ENCODE measurements around the gene UVRAG. TPM values are rescaled to one million over a fixed set of nuclear protein-coding genes. Genes with fewer than 3 reads are reported as not detected.

UVRAG gene
- total and polyA plus RNA-seq, 2 donors, result 16.4 to 36.6 TPM

DNA sequence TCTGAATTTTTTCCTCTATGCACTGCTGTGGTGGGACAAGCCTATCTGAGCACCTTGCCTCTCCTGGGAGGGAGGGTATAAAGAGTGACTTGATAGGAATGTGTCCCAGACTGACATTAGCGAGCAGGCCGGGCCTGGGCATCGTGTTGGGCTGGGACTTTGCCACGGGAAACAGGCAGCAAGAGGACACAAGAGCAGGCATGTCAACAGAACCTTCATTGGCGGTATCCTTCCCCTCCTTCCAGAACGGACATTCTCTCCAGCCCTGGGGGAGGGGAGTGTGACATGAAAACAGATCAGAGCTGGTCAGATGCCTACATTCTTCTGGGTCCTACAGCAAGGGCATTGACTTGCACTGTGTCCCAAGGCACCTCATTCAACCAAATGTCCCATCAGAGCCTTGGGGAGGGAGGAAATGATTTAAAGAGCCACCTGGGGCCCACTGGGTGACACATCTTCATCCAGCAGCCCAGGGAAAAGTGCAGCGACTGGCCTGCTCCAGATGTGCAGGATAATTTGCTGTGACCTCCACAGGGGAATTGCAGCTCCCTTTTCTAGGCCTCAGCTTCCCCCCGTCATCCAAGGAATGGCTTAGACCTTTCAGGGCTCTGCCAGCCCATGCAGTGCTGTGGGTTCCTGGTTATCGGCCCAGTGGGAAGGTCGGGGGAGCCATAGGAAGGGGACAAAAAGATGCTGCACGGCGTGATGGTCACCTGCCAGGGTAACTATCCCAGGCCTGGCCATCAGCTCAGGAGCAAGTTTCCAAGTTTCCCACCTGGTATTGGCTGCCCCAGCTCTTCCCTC, 21.8 kb upstream of the UVRAG start:
- DNase-seq (ENCODE audit: extremely low spot score), result no peak
- no peaks in the 10 kb centered on the region for H3K36me3 ChIP-seq (ENCODE audit: insufficient read depth)
- no peaks in the 10 kb centered on the region for H3K4me1 ChIP-seq (ENCODE audit: insufficient read depth)
- 82% methylated on average over 12 of the region's 12 CpGs for WGBS
- no peak overlapping the region for H3K27ac ChIP-seq (ENCODE audit: low read depth)
- H3K4me3 ChIP-seq (ENCODE audit: low read depth, low read length), result no peak overlapping the region

DNA sequence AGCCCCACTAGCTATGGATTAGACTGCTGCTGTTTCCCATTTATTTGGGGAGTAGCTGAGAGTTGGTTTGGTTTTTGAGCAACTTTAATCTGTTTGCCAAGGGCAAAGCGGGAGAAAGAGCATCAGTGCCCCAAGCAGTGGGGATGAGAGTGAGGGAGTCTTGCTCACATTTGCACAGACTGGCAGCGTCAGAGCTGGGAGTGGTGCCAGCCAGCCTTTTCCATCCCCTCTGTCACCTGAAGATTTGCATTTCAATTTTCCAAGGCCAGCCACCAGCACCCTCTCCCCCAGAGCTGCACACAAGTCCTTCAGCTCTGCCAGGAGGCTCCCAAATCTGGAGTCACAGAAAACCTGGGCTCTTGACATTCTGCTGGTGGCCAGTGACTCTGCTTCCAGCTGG, 21.0 kb upstream of the UVRAG start:
- Histone ChIP-seq H3K4me1 (ENCODE audit: insufficient read depth) (no peaks in the 10 kb centered on the region), H3K4me3 (ENCODE audit: low read depth, low read length) (no peak overlapping the region), H3K36me3 (ENCODE audit: insufficient read depth) (no peaks in the 10 kb centered on the region), H3K27ac (ENCODE audit: low read depth) (no peak overlapping the region)
- no peak for DNase-seq (ENCODE audit: extremely low spot score)
- 80% methylated on average over 2 of the region's 2 CpGs for WGBS

DNA sequence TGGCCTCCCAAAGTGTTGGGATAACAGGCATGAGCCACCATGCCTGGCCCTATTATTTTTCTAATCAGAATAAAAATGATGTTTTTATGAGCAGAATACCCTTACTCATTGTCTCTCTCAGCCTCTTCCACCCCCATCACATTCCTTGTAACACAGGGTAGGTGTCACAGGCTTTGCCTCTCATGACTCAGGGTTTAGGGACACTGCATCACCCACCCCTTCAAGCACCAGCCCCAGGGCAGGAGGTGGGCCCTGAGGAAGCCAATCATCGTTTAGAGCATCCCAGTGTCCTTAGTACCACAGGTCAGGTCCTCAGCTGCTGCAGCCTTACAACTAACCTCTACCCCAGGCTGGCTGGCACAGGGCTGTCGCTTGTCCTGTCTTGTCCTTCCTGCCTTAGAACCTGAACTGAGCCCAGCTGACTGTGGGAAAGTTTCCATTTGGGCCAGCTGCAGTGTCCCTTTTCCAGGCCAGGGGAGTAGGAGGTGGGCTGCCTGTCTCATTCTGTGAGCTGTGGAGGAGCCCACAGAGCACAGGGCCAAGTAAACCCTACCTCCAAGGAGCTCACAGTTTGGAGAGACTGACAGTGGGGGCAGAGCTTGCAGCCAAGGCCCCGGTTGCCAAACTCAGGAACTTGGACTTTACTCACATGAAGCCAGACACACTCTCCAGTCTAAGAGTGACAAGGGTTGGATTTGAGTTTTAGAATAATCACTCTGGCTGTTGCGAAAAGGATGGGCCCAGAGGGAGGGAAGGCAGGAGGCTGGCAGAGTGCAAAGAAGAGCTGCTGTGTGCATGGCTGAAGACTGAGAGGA, 19.5 kb upstream of the UVRAG start:
- WGBS, result 81% methylated on average over 4 of the region's 4 CpGs
- no peak for DNase-seq (ENCODE audit: extremely low spot score)

DNA sequence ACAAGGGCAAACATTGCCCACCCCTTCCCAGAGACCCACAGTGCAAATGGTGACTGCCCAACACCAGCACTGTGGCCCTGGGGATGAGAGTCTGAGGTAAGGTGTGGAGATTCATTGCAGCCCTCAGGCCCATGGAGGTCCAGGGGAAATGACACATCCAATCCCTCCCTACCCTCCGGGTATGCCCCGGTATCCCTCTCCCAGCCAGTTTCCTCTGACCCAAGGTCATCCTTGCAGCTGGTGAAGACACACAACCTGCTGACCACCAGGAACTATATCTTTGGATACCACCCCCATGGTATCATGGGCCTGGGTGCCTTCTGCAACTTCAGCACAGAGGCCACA, 18.9 kb upstream of the UVRAG start:
- 95% methylated on average over 2 of the region's 2 CpGs for WGBS
- no peak for DNase-seq (ENCODE audit: extremely low spot score)
- no peaks in the 10 kb centered on the region for H3K4me1 ChIP-seq (ENCODE audit: insufficient read depth)
- no peak overlapping the region for H3K4me3 ChIP-seq (ENCODE audit: low read depth, low read length)
- H3K27ac ChIP-seq (ENCODE audit: low read depth), result no peak overlapping the region
- no peaks in the 10 kb centered on the region for H3K36me3 ChIP-seq (ENCODE audit: insufficient read depth)

More for the DNA sequence above, 19.5 kb upstream of the UVRAG start:
- Histone ChIP-seq H3K36me3 (ENCODE audit: insufficient read depth) (no peaks in the 10 kb centered on the region), H3K4me1 (ENCODE audit: insufficient read depth) (no peaks in the 10 kb centered on the region), H3K27ac (ENCODE audit: low read depth) (no peak overlapping the region), H3K4me3 (ENCODE audit: low read depth, low read length) (no peak overlapping the region)

DNA sequence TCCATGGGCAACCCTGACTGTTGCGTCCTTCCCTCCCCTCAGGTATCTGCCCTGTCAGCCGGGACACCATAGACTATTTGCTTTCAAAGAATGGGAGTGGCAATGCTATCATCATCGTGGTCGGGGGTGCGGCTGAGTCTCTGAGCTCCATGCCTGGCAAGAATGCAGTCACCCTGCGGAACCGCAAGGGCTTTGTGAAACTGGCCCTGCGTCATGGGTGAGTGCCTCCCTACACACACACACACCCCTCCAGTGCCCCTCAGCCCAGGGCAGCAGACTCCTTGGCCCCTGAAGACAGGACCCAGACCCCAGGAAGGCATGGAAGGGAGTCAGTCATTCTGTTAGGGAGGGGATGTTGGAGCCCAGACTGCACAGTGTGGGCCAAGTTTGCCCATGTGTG, 17.9 kb upstream of the UVRAG start:
- no peaks in the 10 kb centered on the region for H3K4me1 ChIP-seq (ENCODE audit: insufficient read depth)
- no peak for DNase-seq (ENCODE audit: extremely low spot score)
- no peak overlapping the region for H3K4me3 ChIP-seq (ENCODE audit: low read depth, low read length)
- H3K27ac ChIP-seq (ENCODE audit: low read depth), result no peak overlapping the region
- WGBS, result 92% methylated on average over 8 of the region's 8 CpGs
- H3K36me3 ChIP-seq (ENCODE audit: insufficient read depth), result no peaks in the 10 kb centered on the region

DNA sequence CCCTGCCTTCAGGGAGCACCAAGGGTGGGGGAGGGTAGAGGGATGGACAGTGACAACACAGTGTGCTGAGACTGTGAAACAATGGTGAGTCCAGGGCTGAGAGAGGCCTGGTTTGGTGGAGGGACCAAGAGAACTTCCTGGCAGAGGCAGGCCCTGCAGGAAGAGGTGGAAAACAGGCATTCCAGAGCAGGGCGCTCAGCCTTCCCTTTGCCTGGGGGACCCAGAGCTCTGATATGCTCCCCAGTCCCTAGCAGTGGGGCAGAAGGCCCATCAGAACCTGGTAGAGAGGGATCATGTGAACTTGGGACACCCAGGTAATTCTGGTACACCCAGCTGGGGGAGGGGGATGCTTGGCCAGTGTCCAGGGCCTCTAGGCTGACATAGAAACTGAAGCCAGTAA, 17.2 kb upstream of the UVRAG start:
- no peak overlapping the region for H3K4me3 ChIP-seq (ENCODE audit: low read depth, low read length)
- DNase-seq (ENCODE audit: extremely low spot score), result no peak
- H3K4me1 ChIP-seq (ENCODE audit: insufficient read depth), result no peaks in the 10 kb centered on the region
- no peak overlapping the region for H3K27ac ChIP-seq (ENCODE audit: low read depth)
- WGBS, result 97% methylated on average over 1 of the region's 1 CpG
- no peaks in the 10 kb centered on the region for H3K36me3 ChIP-seq (ENCODE audit: insufficient read depth)

DNA sequence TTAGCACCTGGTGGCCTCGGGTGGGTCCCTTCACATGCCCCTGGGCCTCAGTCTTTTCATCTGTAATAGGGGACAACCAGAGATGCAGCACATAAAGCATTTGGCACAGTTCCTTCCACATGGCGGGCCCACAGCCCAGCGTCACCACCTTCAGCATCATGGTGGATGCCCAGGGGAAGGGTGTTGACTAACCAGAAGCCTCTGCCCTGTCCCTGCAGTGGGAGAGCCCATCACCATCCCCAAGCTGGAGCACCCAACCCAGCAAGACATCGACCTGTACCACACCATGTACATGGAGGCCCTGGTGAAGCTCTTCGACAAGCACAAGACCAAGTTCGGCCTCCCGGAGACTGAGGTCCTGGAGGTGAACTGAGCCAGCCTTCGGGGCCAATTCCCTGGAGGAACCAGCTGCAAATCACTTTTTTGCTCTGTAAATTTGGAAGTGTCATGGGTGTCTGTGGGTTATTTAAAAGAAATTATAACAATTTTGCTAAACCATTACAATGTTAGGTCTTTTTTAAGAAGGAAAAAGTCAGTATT, 14.8 kb upstream of the UVRAG start:
- DNase-seq (ENCODE audit: extremely low spot score), result no peak
- H3K4me3 ChIP-seq (ENCODE audit: low read depth, low read length), result no peak overlapping the region
- H3K4me1 ChIP-seq (ENCODE audit: insufficient read depth), result no peaks in the 10 kb centered on the region
- H3K36me3 ChIP-seq (ENCODE audit: insufficient read depth), result no peaks in the 10 kb centered on the region
- H3K27ac ChIP-seq (ENCODE audit: low read depth), result no peak overlapping the region
- 96% methylated on average over 8 of the region's 8 CpGs for WGBS

DNA sequence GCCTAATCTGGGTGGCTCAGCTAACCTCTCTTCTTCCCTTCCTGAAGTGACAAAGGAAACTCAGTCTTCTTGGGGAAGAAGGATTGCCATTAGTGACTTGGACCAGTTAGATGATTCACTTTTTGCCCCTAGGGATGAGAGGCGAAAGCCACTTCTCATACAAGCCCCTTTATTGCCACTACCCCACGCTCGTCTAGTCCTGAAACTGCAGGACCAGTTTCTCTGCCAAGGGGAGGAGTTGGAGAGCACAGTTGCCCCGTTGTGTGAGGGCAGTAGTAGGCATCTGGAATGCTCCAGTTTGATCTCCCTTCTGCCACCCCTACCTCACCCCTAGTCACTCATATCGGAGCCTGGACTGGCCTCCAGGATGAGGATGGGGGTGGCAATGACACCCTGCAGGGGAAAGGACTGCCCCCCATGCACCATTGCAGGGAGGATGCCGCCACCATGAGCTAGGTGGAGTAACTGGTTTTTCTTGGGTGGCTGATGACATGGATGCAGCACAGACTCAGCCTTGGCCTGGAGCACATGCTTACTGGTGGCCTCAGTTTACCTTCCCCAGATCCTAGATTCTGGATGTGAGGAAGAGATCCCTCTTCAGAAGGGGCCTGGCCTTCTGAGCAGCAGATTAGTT, 14.2 kb upstream of the UVRAG start:
- 77% methylated on average over 6 of the region's 6 CpGs for WGBS
- Histone ChIP-seq H3K27ac (ENCODE audit: low read depth) (no peak overlapping the region), H3K4me3 (ENCODE audit: low read depth, low read length) (no peak overlapping the region), H3K36me3 (ENCODE audit: insufficient read depth) (no peaks in the 10 kb centered on the region), H3K4me1 (ENCODE audit: insufficient read depth) (no peaks in the 10 kb centered on the region)
- DNase-seq (ENCODE audit: extremely low spot score), result no peak

DNA sequence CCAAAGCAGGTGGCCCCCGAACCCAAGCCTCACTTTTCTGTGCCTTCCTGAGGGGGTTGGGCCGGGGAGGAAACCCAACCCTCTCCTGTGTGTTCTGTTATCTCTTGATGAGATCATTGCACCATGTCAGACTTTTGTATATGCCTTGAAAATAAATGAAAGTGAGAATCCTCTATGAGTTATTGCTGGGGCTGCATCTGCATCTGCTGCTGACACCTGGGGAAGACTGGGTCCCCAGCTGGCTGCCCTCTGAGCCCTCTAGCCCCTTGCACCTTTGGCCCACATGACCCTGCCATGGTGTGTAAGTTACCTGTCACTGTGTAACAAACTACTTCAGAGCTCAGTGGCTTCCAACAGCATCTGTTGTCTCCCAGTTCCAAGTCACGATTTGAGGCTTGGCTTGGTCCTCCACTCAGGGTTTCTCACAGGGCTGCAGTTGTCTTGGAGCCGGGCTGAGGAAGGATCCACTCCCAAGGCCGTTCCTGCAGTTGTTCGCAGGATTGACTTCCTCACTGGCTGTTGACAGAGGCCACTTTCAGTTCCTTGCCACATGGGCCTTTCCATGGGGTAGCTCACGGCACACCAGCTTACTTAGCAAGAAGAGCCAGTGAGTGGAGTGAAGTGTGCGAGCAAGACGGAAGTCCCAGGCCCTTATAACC, 13.5 kb upstream of the UVRAG start:
- DNase-seq (ENCODE audit: extremely low spot score), result no peak
- 87% methylated on average over 9 of the region's 9 CpGs for WGBS
- H3K36me3 ChIP-seq (ENCODE audit: insufficient read depth), result no peaks in the 10 kb centered on the region
- H3K4me1 ChIP-seq (ENCODE audit: insufficient read depth), result no peaks in the 10 kb centered on the region
- no peak overlapping the region for H3K4me3 ChIP-seq (ENCODE audit: low read depth, low read length)
- H3K27ac ChIP-seq (ENCODE audit: low read depth), result no peak overlapping the region

DNA sequence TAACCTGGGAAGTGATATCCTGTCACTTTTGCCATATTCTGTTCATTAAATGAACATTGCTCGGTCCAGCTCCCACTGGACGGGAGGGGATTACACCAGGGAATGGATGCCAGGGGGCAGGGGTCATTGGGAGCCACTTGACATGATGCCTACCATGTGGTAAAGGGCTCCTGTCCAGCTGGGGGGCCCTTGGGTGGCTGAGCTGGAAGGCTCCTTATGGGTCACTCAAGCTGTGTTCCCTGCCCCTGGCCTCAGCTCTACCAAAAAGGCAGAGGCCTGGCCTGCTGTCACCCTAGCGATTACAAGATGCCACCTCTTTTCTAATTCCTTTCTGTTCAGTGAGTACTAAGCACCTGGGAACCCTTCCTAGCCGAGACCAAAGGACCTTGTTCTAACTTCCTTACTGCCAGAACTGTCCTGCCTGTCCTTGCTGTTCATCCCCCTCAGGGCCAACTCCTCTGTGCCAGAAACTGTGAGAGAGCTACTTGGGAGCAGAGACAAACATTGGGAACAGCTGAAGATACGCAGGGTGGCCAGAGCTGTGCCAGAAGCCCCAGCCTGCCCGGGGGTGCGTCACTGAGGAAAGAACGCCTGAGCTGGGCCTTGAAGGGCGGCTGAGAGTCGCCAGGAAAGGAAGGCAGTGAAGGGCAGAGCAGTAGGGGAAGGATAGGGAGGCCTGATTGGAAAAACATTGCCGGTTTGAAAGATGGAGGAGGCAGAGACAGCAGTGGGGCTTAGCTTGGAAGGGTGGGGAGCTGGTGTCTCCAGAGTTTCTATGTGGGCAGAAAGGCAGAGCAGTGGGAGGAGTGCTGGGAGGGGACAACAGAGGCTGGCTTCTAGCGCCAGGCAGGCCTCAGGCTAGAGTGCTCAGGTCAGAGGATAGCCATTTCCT, 12.7 kb upstream of the UVRAG start:
- Histone ChIP-seq H3K36me3 (ENCODE audit: insufficient read depth) (no peaks in the 10 kb centered on the region), H3K4me3 (ENCODE audit: low read depth, low read length) (no peak overlapping the region), H3K4me1 (ENCODE audit: insufficient read depth) (no peaks in the 10 kb centered on the region), H3K27ac (ENCODE audit: low read depth) (no peak overlapping the region)
- 89% methylated on average over 12 of the region's 12 CpGs for WGBS
- DNase-seq (ENCODE audit: extremely low spot score), result no peak

DNA sequence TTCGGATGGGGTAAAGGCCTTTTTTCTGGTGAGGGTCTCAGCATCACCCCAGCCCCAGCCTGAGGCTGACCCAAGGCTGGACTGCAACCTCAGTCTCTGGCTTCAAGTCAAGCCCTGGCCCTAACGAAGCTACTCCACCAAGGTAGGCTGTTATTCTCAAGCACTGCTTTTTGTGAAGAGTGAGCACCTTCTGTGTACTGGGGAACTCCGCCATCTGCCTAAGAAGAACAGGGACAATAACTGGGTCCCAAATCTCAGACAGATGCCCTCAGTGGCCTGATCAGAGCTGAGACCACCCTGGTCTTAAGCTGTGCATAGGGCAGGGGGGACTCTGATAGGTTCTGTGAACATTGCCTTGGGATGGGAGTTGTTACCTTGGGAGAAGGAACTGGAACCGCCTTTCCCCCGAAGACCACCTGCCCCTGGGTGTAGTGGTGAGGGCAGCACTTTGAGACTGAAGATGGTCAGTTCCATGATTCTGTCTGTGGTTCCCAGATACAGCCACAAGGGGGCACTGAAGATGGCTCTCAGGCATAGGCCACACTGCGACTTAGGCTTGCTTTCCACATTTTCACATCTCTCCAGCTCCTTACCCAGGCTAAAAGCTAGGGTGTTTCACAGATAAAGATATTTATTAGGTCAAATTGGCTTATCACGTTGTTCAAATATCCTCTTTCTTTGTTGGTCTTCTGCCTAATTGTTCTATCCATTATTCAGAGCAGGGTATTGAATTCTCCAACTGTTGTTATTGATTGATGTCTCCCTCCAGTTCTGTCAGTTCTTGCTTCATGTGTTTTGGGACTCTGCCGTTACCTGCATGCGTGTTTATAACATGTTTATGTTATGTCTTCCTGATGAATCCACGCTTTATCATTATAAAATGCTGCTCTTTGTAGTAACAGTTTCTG, 11.8 kb upstream of the UVRAG start:
- H3K4me1 ChIP-seq (ENCODE audit: insufficient read depth), result no peaks in the 10 kb centered on the region
- 49% methylated on average over 10 of the region's 10 CpGs for WGBS
- H3K4me3 ChIP-seq (ENCODE audit: low read depth, low read length), result no peak overlapping the region
- no peak for DNase-seq (ENCODE audit: extremely low spot score)
- no peaks in the 10 kb centered on the region for H3K36me3 ChIP-seq (ENCODE audit: insufficient read depth)
- H3K27ac ChIP-seq (ENCODE audit: low read depth), result no peak overlapping the region

DNA sequence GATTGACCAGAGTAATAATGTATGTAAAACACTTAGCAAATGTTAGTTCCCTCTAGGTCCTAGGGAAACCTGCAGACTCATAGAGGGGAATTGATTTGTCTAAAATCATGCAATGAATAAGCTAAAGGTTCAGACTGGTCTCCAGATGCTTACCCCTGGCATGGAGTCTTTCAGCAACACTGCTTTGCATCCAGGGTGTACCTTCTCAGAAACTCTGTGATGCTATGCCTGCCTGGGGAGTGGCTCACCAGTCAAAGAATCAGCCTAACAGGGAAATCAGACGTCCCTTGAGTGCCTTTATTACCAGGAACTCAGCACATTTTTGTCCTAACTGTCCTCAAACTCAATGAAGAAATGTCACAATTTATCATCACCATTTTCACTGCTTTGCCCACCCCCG, 5.9 kb upstream of the UVRAG start:
- 69% methylated on average over 2 of the region's 2 CpGs for WGBS
- no peaks in the 10 kb centered on the region for H3K4me1 ChIP-seq (ENCODE audit: insufficient read depth)
- H3K27ac ChIP-seq (ENCODE audit: low read depth), result no peak overlapping the region
- no peaks in the 10 kb centered on the region for H3K36me3 ChIP-seq (ENCODE audit: insufficient read depth)
- no peak overlapping the region for H3K4me3 ChIP-seq (ENCODE audit: low read depth, low read length)
- no peak for DNase-seq (ENCODE audit: extremely low spot score)
